HG02884 (cell line): ENCODE data around the gene DELE1.

Experiments
- ATAC-seq: cut with Tn5 transposase; IDR thresholded peaks from one replicate; pipeline ENCODE4 v1.9.1; 2021; ENCODE audit warnings: mild to moderate bottlenecking, moderate library complexity; ENCODE audit not compliant: unreplicated experiment

The DELE1 gene

GRCh38 chr5:141989720-141990119, 66.0 kb downstream of the DELE1 start:
- ATAC-seq = no peak
